HG03565 (cell line): Measurements from ENCODE around the gene HAPLN2.
"Not testable (repeated sequence)": the region's sequence is repeated elsewhere in the genome, so short reads cannot be mapped to it uniquely, and the experiment has no call there.

Experiments
- ATAC-seq: cut with Tn5 transposase; IDR thresholded peaks from one replicate; pipeline ENCODE4 v1.9.1; 2021; ENCODE audit warnings: mild to moderate bottlenecking, moderate library complexity; ENCODE audit not compliant: unreplicated experiment

The HAPLN2 gene

GRCh38 chr1:156618853-156619581, at the start of gene HAPLN2:
TSS of gene HAPLN2 (plus strand) at chr1:156619415. CDS start at chr1:156623491, 4,076 bp downstream.
- no peak for ATAC-seq

GRCh38 chr1:156571261-156571852, 47.9 kb upstream of the HAPLN2 start:
- no peak for ATAC-seq

GRCh38 chr1:156571919-156572662, 47.1 kb upstream of the HAPLN2 start, which contains the start of gene IQGAP3:
TSS of gene IQGAP3 (minus strand) at chr1:156572565. CDS start at chr1:156572529, 36 bp downstream.
- no peak for ATAC-seq

- no peak for ATAC-seq
Observed at GRCh38 chr1:156572663-156573018, 46.6 kb upstream of the HAPLN2 start.

GRCh38 chr1:156574039-156574633, 45.1 kb upstream of the HAPLN2 start:
- ATAC-seq, result no peak

GRCh38 chr1:156577550-156577949, 41.7 kb upstream of the HAPLN2 start:
- no peak for ATAC-seq

GRCh38 chr1:156578055-156578454, 41.2 kb upstream of the HAPLN2 start:
- ATAC-seq, result no peak

- ATAC-seq, result no peak
Observed at GRCh38 chr1:156579472-156579871, 39.7 kb upstream of the HAPLN2 start, which contains the start of gene TTC24. TSS of gene TTC24 (plus strand) at chr1:156579723. CDS start at chr1:156581365, 1,642 bp downstream.

- no peak for ATAC-seq
Observed at GRCh38 chr1:156581661-156582387, 37.4 kb upstream of the HAPLN2 start.

GRCh38 chr1:156582388-156583017, 36.7 kb upstream of the HAPLN2 start:
- no peak for ATAC-seq

GRCh38 chr1:156583821-156584622, 35.2 kb upstream of the HAPLN2 start:
- ATAC-seq, result no peak

GRCh38 chr1:156584813-156585212, 34.4 kb upstream of the HAPLN2 start:
- ATAC-seq, result no peak

- no peak for ATAC-seq
Observed at GRCh38 chr1:156586323-156586722, 32.9 kb upstream of the HAPLN2 start.

GRCh38 chr1:156586892-156587477, 32.2 kb upstream of the HAPLN2 start:
- ATAC-seq, result no peak

GRCh38 chr1:156587927-156588326, 31.3 kb upstream of the HAPLN2 start:
- not testable (repeated sequence) for ATAC-seq

GRCh38 chr1:156589546-156589945, 29.7 kb upstream of the HAPLN2 start:
- no peak for ATAC-seq

GRCh38 chr1:156590326-156591180, 28.7 kb upstream of the HAPLN2 start:
- no peak for ATAC-seq

GRCh38 chr1:156591181-156591431, 28.1 kb upstream of the HAPLN2 start:
- no peak for ATAC-seq
